IMR-90 (cell line): ENCODE results near the gene NEAT1. TPM values are rescaled to one million over a fixed set of nuclear protein-coding genes. Genes with fewer than 3 reads are reported as not detected.

Experiments
- ATAC-seq: fragments of 200-7000 bp; cut with Tn5 transposase; 2 replicates; pipeline ENCODE4 v1.9.1; 2020; ENCODE audit warnings: low read depth, mild to moderate bottlenecking, moderate library complexity
- BruUV-seq: library from RNA; stranded (reverse); fragments of 400-500 nt; replicated peaks from 2 replicates; lab custom pipeline; 2021; lab: Mats Ljungman, UMichigan
- CTCF ChIA-PET: fragments of 300-600 bp; formaldehyde crosslinking; extraction: SDS; loops from one replicate; lab custom pipeline; 2021; ENCODE audit warnings: antibody characterized with exemption; lab: Yijun Ruan, JAX
- POLR2A ChIA-PET: fragments of 300-600 bp; sonication (Branson Sonifier 250); formaldehyde crosslinking; loops from one replicate; lab custom pipeline; 2022; ENCODE audit warnings: antibody characterized with exemption; ENCODE audit not compliant: unreplicated experiment; lab: Charles Lee
- DNase-seq: peaks from one replicate; pipeline ENCODE4 v3.0.0; 2013
- H2AFZ ChIP-seq: replicated peaks from 2 replicates; pipeline ENCODE3; 2013; ENCODE audit warnings: low read length, mild to moderate bottlenecking; ENCODE audit not compliant: poor library complexity
- H2AK5ac ChIP-seq: 2 replicates; pipeline ENCODE4 v1.6.1; 2013; ENCODE audit warnings: low read depth, low read length, inconsistent platforms
- H2AK9ac ChIP-seq: replicated peaks from 2 replicates; pipeline ENCODE3; 2013; ENCODE audit warnings: mild to moderate bottlenecking, low read depth, low read length, moderate library complexity; ENCODE audit not compliant: poor library complexity
- H2BK120ac ChIP-seq: 2 replicates; pipeline ENCODE4 v1.6.1; 2013; ENCODE audit warnings: low read depth, low read length, inconsistent platforms
- H2BK15ac ChIP-seq: 3 replicates; pipeline ENCODE4 v1.6.1; 2013; ENCODE audit warnings: low read depth, low read length, inconsistent platforms
- H2BK20ac ChIP-seq: 2 replicates; pipeline ENCODE4 v1.6.1; 2013; ENCODE audit warnings: low read depth, mild to moderate bottlenecking, inconsistent platforms, low read length, moderate library complexity
- H2BK5ac ChIP-seq: 2 replicates; pipeline ENCODE4 v1.6.1; 2013; ENCODE audit warnings: mild to moderate bottlenecking, low read depth, low read length, inconsistent platforms; ENCODE audit not compliant: poor library complexity, severe bottlenecking
- H3K14ac ChIP-seq: replicated peaks from 2 replicates; pipeline ENCODE4 v1.6.1; 2013; ENCODE audit warnings: low read depth, low read length, inconsistent platforms
- H3K18ac ChIP-seq: 2 replicates; pipeline ENCODE4 v1.6.1; 2013; ENCODE audit warnings: low read depth, low read length, control low read depth
- H3K23ac ChIP-seq: 2 replicates; pipeline ENCODE4 v1.6.1; 2013; ENCODE audit warnings: low read depth, low read length, inconsistent platforms
- H3K27ac ChIP-seq: 2 replicates; pipeline ENCODE4 v1.5.1; 2013; ENCODE audit warnings: mild to moderate bottlenecking, control low read depth, low read length; ENCODE audit not compliant: insufficient read depth
- H3K27me3 ChIP-seq: 2 replicates; pipeline ENCODE4 v1.6.1; 2013; ENCODE audit warnings: low read length; ENCODE audit not compliant: control insufficient read depth, insufficient read depth
- H3K36me3 ChIP-seq: 2 replicates; pipeline ENCODE4 v1.6.1; 2013; ENCODE audit warnings: low read length, mixed read lengths; ENCODE audit not compliant: control insufficient read depth, insufficient read depth
- H3K4ac ChIP-seq: 2 replicates; pipeline ENCODE4 v1.6.1; 2013; ENCODE audit warnings: low read depth, low read length, inconsistent platforms
- H3K4me1 ChIP-seq: 2 replicates; pipeline ENCODE4 v1.6.1; 2013; ENCODE audit warnings: low read length, mixed read lengths; ENCODE audit not compliant: control insufficient read depth, insufficient read depth
- H3K4me2 ChIP-seq: 2 replicates; pipeline ENCODE4 v1.6.1; 2013; ENCODE audit warnings: low read depth, mild to moderate bottlenecking, control low read depth, low read length, moderate library complexity
- H3K4me3 ChIP-seq: 2 replicates; pipeline ENCODE4 v1.5.1; 2013; ENCODE audit warnings: low read depth, mild to moderate bottlenecking, control low read depth, low read length, moderate library complexity; ENCODE audit not compliant: insufficient read depth
- H3K56ac ChIP-seq: 2 replicates; pipeline ENCODE4 v1.6.1; 2013; ENCODE audit warnings: low read length, inconsistent platforms; ENCODE audit not compliant: insufficient read depth; ENCODE audit errors: extremely low read depth
- H3K79me1 ChIP-seq, 2 experiments: 2 replicates each; pipeline ENCODE4 v1.6.1; 2013; ENCODE audit warnings: low read length in 2 of 2, inconsistent platforms in 1 of 2, low read depth in 1 of 2
- H3K9ac ChIP-seq: 2 replicates; pipeline ENCODE4 v1.6.1; 2013; ENCODE audit warnings: low read depth, low read length, control low read depth
- H3K9me1 ChIP-seq: 2 replicates; pipeline ENCODE4 v1.6.1; 2013; ENCODE audit warnings: low read length, inconsistent platforms; ENCODE audit not compliant: insufficient read depth
- H3K9me3 ChIP-seq: 2 replicates; pipeline ENCODE4 v1.6.1; 2013; ENCODE audit warnings: low read length; ENCODE audit not compliant: control insufficient read depth, insufficient read depth
- H4K20me1 ChIP-seq: 2 replicates; pipeline ENCODE4 v1.6.1; 2013; ENCODE audit warnings: low read length, inconsistent platforms; ENCODE audit not compliant: insufficient read depth
- H4K5ac ChIP-seq: 2 replicates; pipeline ENCODE4 v1.6.1; 2013; ENCODE audit warnings: mild to moderate bottlenecking, low read depth, low read length, control low read depth
- H4K8ac ChIP-seq, 2 experiments: 2 replicates each; pipeline ENCODE4 v1.6.1; 2013; ENCODE audit warnings: low read depth in 2 of 2, low read length in 2 of 2, control low read depth in 1 of 2, inconsistent platforms in 1 of 2
- H4K91ac ChIP-seq: 2 replicates; pipeline ENCODE4 v1.6.1; 2013; ENCODE audit warnings: low read depth, low read length, inconsistent platforms; ENCODE audit not compliant: insufficient read depth
- BHLHE40 ChIP-seq: fragments of 150-350 bp; IDR thresholded peaks from 2 replicates; pipeline ENCODE4 v1.6.1; 2016; ENCODE audit warnings: mild to moderate bottlenecking, low read depth, low read length
- CEBPB ChIP-seq: IDR thresholded peaks from 2 replicates; pipeline ENCODE4 v1.6.1; 2012; ENCODE audit warnings: low read depth, low read length, improper control_type of control experiment
- CHD1 ChIP-seq: IDR thresholded peaks from 2 replicates; pipeline ENCODE4 v1.6.1; 2012; ENCODE audit warnings: low read depth, low read length, improper control_type of control experiment
- FOS ChIP-seq: fragments of 150-350 bp; IDR thresholded peaks from 2 replicates; pipeline ENCODE4 v1.6.1; 2016; ENCODE audit warnings: low read depth, low read length
- MAFK ChIP-seq: IDR thresholded peaks from 2 replicates; pipeline ENCODE4 v1.6.1; 2012; ENCODE audit warnings: low read depth, low read length, improper control_type of control experiment
- MAZ ChIP-seq: IDR thresholded peaks from 2 replicates; pipeline ENCODE4 v1.6.1; 2012; ENCODE audit warnings: low read depth, mild to moderate bottlenecking, low read length, improper control_type of control experiment, moderate library complexity, borderline replicate concordance
- MXI1 ChIP-seq: IDR thresholded peaks from 2 replicates; pipeline ENCODE4 v1.6.1; 2012; ENCODE audit warnings: low read depth, mild to moderate bottlenecking, low read length, moderate library complexity, borderline replicate concordance
- NFE2L2 ChIP-seq: fragments of 150-350 bp; IDR thresholded peaks from 2 replicates; pipeline ENCODE4 v1.6.1; 2016; ENCODE audit warnings: low read depth, mild to moderate bottlenecking, low read length
- POLR2A ChIP-seq: IDR thresholded peaks from 2 replicates; pipeline ENCODE4 v1.6.1; 2012; ENCODE audit warnings: mild to moderate bottlenecking, low read depth, low read length
- RAD21 ChIP-seq: IDR thresholded peaks from 2 replicates; pipeline ENCODE4 v1.6.1; 2012; ENCODE audit warnings: low read length, improper control_type of control experiment
- RCOR1 ChIP-seq: IDR thresholded peaks from 2 replicates; pipeline ENCODE4 v1.6.1; 2012; ENCODE audit warnings: mild to moderate bottlenecking, low read length, improper control_type of control experiment; ENCODE audit not compliant: insufficient replicate concordance
- RFX5 ChIP-seq: IDR thresholded peaks from 2 replicates; pipeline ENCODE4 v1.8.0; 2012; ENCODE audit warnings: low read depth, mild to moderate bottlenecking, low read length, moderate library complexity
- SMC3 ChIP-seq: fragments of 150-350 bp; IDR thresholded peaks from 2 replicates; pipeline ENCODE4 v1.6.1; 2016; ENCODE audit warnings: low read depth, mild to moderate bottlenecking, antibody characterized with exemption, low read length, moderate library complexity
- WGBS, 2 experiments: methylation state at CpG; one replicate each; pipeline versions ENCODE4 v1.1.5 to v1.1.7; 2013; ENCODE audit warnings: missing lambda C conversion rate in 2 of 2; ENCODE audit not compliant: insufficient read length in 1 of 2; ENCODE audit errors: extremely low coverage in 2 of 2; 5-methylcytosine and 5-hydroxymethylcytosine counted together
- dilution Hi-C: fragments of 300-500 bp; cut with HindIII; formaldehyde crosslinking; loops from one replicate; pipeline ENCODE4 v1.14.3; 2018; ENCODE audit warnings: low sequenced_read_pairs; ENCODE audit not compliant: unreplicated experiment
- in situ Hi-C: fragments of 300-500 bp; cut with MboI; formaldehyde crosslinking; loops from 3 replicates; pipeline ENCODE4 v1.14.3; 2019; ENCODE audit warnings: low sequenced_read_pairs, inconsistent platforms, mixed read lengths
- intact Hi-C: fragments of 100-400 bp; cut with micrococcal nuclease; formaldehyde crosslinking; loops from 2 replicates; pipeline ENCODE4 v1.10.0; 2022
- polyA plus RNA-seq, 3 experiments: library from polyadenylated mRNA; depleted of rRNA; stranded (reverse); fragments of >200 nt; gene quantifications; 2 replicates each; pipeline ENCODE4 v1.2.3, GENCODE V29; 2012; ENCODE audit warnings: low replicate concordance in 1 of 3
- total RNA-seq: library from RNA; depleted of rRNA; stranded (reverse); fragments of >200 nt; gene quantifications from 2 replicates; pipeline ENCODE4 v1.2.3, GENCODE V29; 2012
- TF ChIP-seq, protein P1 (sequence below): conservative IDR thresholded peaks from 2 replicates; pipeline ENCODE4 v1.5.1; 2012; ENCODE audit warnings: mild to moderate bottlenecking, low read depth, low read length, improper control_type of control experiment

Gene NEAT1
- total and polyA plus RNA-seq, 2 of the 4 experiments (the other 2 are of a cell fraction) = 30.1 to 114 TPM

DNA sequence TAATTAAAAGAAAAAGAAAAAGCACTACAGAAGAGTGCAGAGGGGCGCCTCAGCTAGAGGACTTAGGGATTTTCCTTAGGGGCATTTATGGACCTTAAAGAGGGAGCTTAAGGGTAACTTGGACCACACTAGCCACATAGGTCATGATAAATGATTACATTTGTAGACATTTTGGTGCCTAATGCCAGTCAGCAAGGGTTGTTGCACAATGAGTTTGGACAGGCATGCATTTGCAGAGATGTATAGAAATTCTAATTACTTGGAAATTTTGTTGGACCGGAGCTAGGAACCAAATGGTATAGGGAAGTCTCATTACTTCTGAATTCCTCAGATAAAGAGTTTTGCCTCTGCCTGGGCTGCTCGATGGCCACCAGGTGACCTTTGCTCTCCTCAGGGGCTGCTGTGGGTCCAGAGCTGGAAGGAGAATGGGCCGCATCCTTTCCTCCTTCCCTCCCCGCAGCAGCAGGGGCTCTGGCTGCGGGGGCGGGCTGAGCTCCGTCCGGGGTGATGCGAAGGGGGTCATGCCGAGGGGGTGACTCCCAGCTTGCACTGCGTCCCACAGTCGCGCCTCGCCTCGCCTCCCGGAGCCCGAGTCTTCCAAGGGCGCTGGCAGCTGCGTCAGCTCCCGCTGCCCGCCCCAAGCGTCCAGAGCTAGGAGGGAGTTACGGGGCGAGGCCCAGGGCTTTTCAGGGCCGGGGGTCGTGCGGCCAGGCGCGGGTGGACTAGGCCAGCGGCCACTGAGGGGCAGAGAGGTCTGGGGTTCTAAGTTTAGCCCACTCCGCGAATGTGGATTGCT lies 56.0 kb downstream of the NEAT1 start:
- Histone ChIP-seq H2AK9ac (peak overlapping the region; percentile 96), H3K4me3 (peak overlapping the region; percentile 2), H4K5ac (peak overlapping the region; percentile 65), H3K9me3 (no peaks in the 10 kb centered on the region), H4K8ac (peak overlapping the region; percentile 37 to 83), H3K79me1 (peaks cover 7 to 62% of the 10 kb centered on the region in 2 experiments; a peak in 3 of 4 replicates), H2AFZ (peak overlapping the region; percentile 85), H3K9me1 (peaks cover 3% of the 10 kb centered on the region), H4K91ac (peak overlapping the region; percentile 100), H2BK20ac (peak overlapping the region; percentile 87), H3K4ac (peak overlapping the region; percentile 98), H3K18ac (peak overlapping the region; percentile 75), H3K36me3 (no peaks in the 10 kb centered on the region), H3K23ac (peak overlapping the region; percentile 93), H3K56ac (peak overlapping the region; percentile 74), H2BK5ac (peak overlapping the region; percentile 92), H2BK15ac (peak overlapping the region; percentile 86; the same call in 2 of the 3 replicates), H3K27ac (peak overlapping the region; percentile 91), H2BK120ac (peak overlapping the region; percentile 90), H4K20me1 (no peaks in the 10 kb centered on the region), H2AK5ac (peak overlapping the region; percentile 95), H3K4me1 (peaks cover 22% of the 10 kb centered on the region), H3K14ac (peak overlapping the region; percentile 94), H3K27me3 (no peaks in the 10 kb centered on the region), H3K9ac (peak overlapping the region; percentile 77), H3K4me2 (peak overlapping the region; percentile 85)
- no TSS peak for BruUV-seq
- DNase-seq = peak; percentile 73
- ChIA-PET CTCF (interaction anchor here (0.6 to 2.3 kb wide), 7 partner anchors 9 to 810 kb away, joined by 3 to 12 read pairs (median 6); partner anchors contain the start of genes MALAT1 and YIF1A), POLR2A (interaction anchor here (0.6 to 7.2 kb wide), 7 partner anchors 9 to 56 kb away, joined by 3 to 494 read pairs (median 22); partner anchors contain the start of genes MALAT1 and NEAT1)
- WGBS, 2 experiments = 0% methylated on average over 3 of the region's 33 CpGs; no CpG with 5 or more reads in 1 of the 2 experiments
- dilution Hi-C loops (no loop called here), intact Hi-C loops (no loop called here), in situ Hi-C loops (no loop called here)
- peak; percentile 16 for ATAC-seq
- peak; percentile 35 for TF ChIP-seq RCOR1
- TF ChIP-seq MXI1 = no peak
- TF ChIP-seq RAD21 = no peak
- TF ChIP-seq, protein P1, sequence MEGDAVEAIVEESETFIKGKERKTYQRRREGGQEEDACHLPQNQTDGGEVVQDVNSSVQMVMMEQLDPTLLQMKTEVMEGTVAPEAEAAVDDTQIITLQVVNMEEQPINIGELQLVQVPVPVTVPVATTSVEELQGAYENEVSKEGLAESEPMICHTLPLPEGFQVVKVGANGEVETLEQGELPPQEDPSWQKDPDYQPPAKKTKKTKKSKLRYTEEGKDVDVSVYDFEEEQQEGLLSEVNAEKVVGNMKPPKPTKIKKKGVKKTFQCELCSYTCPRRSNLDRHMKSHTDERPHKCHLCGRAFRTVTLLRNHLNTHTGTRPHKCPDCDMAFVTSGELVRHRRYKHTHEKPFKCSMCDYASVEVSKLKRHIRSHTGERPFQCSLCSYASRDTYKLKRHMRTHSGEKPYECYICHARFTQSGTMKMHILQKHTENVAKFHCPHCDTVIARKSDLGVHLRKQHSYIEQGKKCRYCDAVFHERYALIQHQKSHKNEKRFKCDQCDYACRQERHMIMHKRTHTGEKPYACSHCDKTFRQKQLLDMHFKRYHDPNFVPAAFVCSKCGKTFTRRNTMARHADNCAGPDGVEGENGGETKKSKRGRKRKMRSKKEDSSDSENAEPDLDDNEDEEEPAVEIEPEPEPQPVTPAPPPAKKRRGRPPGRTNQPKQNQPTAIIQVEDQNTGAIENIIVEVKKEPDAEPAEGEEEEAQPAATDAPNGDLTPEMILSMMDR = no peak
- TF ChIP-seq SMC3 = peak; percentile 7; the same call in 1 of the 2 replicates
- no peak for TF ChIP-seq RFX5
- peak; percentile 85 for TF ChIP-seq CEBPB
- TF ChIP-seq POLR2A = peak; percentile 75
- no peak for TF ChIP-seq CHD1
- no peak for TF ChIP-seq NFE2L2
- no peak for TF ChIP-seq MAFK
- peak; percentile 23; the same call in 1 of the 2 replicates for TF ChIP-seq FOS
- TF ChIP-seq MAZ = peak; percentile 65
- no peak for TF ChIP-seq BHLHE40
